ENCODE data around the gene MAGEB17. TPM values are rescaled to one million over a fixed set of nuclear protein-coding genes. Genes with fewer than 3 reads are reported as not detected.

Gene MAGEB17, protein sequence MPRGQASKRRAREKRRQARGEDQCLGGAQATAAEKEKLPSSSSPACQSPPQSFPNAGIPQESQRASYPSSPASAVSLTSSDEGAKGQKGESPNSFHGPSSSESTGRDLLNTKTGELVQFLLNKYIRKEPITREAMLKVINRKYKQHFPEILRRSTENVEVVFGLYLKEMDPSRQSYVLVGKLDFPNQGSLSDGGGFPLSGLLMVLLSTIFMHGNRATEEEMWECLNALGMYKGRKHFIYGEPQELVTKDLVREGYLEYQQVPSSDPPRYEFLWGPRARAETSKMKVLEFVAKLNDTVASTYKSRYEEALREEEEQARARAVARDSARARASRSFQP
- total RNA-seq, result not detected in 2 replicates

DNA sequence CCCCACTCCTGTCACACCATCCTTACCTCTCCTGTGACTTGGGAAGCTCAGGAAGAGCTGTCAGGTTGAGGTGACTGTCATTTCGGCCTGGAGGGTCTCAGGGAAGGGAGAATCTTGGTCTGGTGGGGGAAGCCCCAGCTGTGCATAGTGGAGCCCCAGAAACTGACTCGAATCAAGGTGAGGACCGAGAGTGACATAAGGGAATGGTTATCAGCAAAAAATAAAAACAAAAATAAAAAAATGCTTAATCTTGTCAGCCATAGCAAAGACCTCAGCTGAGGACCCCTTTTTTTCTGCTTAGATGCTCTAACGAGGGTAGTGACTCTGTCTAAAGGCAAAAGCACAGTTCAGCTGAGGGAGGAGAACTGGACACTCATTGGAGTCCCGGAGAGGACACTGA lies at the start of gene MAGEB17:
MAGEB17 (plus strand) TSS at position 301 of the 400 bp plus-strand sequence. CDS start 2,902 bp downstream, outside the sequence.
- DNase-seq (ENCODE audit: insufficient read length, low spot score, missing footprints), result no peak
- Histone ChIP-seq H3K36me3 (ENCODE audit: insufficient read depth, low read length) (no peaks in the 10 kb centered on the region), H3K9me3 (ENCODE audit: low read depth, low read length) (no peaks in the 10 kb centered on the region), H3K27ac (ENCODE audit: low read depth, low read length) (no peak within 1 kb of the TSS), H3K79me2 (ENCODE audit: insufficient read depth, low read length) (no peaks in the 10 kb centered on the region), H4K20me1 (ENCODE audit: insufficient read depth, low read length) (no peaks in the 10 kb centered on the region), H3K4me1 (ENCODE audit: insufficient read depth, low read length) (no peaks in the 10 kb centered on the region), H3K4me3 (ENCODE audit: insufficient read depth, low read length) (no peak within 1 kb of the TSS), H3K4me2 (ENCODE audit: insufficient read depth, low read length) (no peak within 1 kb of the TSS), H3K27me3 (ENCODE audit: insufficient read depth, low read length) (peaks cover 3% of the 10 kb centered on the region), H2AFZ (ENCODE audit: low read length) (no peak within 1 kb of the TSS)
- TF ChIP-seq, protein P1, sequence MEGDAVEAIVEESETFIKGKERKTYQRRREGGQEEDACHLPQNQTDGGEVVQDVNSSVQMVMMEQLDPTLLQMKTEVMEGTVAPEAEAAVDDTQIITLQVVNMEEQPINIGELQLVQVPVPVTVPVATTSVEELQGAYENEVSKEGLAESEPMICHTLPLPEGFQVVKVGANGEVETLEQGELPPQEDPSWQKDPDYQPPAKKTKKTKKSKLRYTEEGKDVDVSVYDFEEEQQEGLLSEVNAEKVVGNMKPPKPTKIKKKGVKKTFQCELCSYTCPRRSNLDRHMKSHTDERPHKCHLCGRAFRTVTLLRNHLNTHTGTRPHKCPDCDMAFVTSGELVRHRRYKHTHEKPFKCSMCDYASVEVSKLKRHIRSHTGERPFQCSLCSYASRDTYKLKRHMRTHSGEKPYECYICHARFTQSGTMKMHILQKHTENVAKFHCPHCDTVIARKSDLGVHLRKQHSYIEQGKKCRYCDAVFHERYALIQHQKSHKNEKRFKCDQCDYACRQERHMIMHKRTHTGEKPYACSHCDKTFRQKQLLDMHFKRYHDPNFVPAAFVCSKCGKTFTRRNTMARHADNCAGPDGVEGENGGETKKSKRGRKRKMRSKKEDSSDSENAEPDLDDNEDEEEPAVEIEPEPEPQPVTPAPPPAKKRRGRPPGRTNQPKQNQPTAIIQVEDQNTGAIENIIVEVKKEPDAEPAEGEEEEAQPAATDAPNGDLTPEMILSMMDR (IDR thresholded peaks at IDR 0.05; ENCODE audit: extremely low read depth, low read depth, low read length), result no peak

DNA sequence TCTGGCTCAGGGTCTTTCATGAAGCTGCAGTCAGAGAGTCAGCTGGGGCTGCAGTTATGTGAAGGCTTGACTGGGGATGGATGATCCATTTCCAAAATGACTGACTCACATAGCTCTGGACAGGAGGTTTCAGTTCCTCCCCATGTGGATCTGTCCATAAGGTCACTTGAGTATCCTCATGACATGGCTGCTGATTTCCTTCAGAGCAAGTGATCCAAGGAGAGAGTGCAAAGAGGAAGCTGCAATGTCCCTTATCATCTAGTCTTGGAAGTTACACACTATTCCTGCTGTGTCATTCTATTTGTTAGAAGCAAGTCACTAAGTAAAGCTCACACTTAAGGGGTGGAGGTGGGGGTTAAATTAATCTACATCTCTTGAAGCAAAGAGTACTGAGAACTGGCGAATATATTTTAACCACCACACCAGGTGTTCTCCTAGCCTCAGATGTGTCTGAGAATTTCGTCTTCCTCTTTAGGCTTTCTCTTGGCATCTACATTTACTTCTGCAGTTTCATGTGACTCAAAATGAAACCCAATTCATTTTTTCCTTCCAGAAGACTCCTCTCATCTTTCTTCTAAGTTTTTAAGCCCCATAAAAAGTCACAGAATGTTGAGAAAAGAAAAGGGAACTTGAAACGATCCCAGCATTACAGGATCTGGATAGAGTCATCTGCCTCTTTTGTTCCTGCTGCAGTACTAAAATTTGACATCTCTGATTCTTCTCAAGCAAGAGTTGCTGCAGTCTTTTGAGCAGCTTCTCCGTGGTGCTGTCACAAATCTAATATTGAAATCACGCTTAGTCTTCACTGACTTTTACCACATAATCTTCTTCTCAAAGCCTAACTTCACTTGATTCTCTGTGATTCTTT lies 47.7 kb upstream of the MAGEB17 start:
- Histone ChIP-seq H3K27ac (ENCODE audit: low read depth, low read length) (no peak overlapping the region), H2AFZ (ENCODE audit: low read length) (no peak overlapping the region), H3K9me3 (ENCODE audit: low read depth, low read length) (peaks cover 4% of the 10 kb centered on the region), H4K20me1 (ENCODE audit: insufficient read depth, low read length) (no peaks in the 10 kb centered on the region), H3K79me2 (ENCODE audit: insufficient read depth, low read length) (no peaks in the 10 kb centered on the region), H3K4me2 (ENCODE audit: insufficient read depth, low read length) (no peak overlapping the region), H3K4me1 (ENCODE audit: insufficient read depth, low read length) (peaks cover 6% of the 10 kb centered on the region), H3K4me3 (ENCODE audit: insufficient read depth, low read length) (no peak overlapping the region), H3K27me3 (ENCODE audit: insufficient read depth, low read length) (peaks cover 68% of the 10 kb centered on the region), H3K36me3 (ENCODE audit: insufficient read depth, low read length) (no peaks in the 10 kb centered on the region)
- DNase-seq (ENCODE audit: insufficient read length, low spot score, missing footprints), result no peak
- TF ChIP-seq, protein P1 (IDR thresholded peaks at IDR 0.05; ENCODE audit: extremely low read depth, low read depth, low read length), result no peak

DNA sequence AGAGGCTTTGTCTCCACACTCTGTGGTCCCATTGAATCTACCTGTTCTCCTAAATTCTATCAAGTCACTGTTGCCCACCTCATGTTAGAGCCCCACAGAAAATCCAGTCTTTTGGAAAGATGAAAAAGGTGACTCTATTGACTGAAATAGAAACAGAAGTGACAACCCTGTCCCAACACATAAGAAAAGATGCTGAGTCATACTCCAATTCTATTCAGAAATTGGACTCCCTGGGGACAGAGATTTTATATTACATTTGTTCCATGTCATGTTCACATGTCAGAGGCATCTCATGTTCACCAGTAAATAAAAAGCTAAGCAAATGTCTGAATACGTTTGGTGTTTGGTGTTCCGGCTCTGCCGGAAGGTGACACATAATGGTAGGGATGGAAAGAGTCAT lies 46.9 kb upstream of the MAGEB17 start:
- Histone ChIP-seq H3K4me2 (ENCODE audit: insufficient read depth, low read length) (no peak overlapping the region), H3K4me3 (ENCODE audit: insufficient read depth, low read length) (no peak overlapping the region), H3K27ac (ENCODE audit: low read depth, low read length) (no peak overlapping the region), H2AFZ (ENCODE audit: low read length) (no peak overlapping the region), H3K27me3 (ENCODE audit: insufficient read depth, low read length) (peaks cover 72% of the 10 kb centered on the region), H4K20me1 (ENCODE audit: insufficient read depth, low read length) (no peaks in the 10 kb centered on the region), H3K4me1 (ENCODE audit: insufficient read depth, low read length) (no peaks in the 10 kb centered on the region), H3K79me2 (ENCODE audit: insufficient read depth, low read length) (no peaks in the 10 kb centered on the region), H3K36me3 (ENCODE audit: insufficient read depth, low read length) (no peaks in the 10 kb centered on the region), H3K9me3 (ENCODE audit: low read depth, low read length) (peaks cover 4% of the 10 kb centered on the region)
- TF ChIP-seq, protein P1 (IDR thresholded peaks at IDR 0.05; ENCODE audit: extremely low read depth, low read depth, low read length), result no peak
- no peak for DNase-seq (ENCODE audit: insufficient read length, low spot score, missing footprints)

All from osteoblast (primary cell).